H9 (cell line): ENCODE measurements around the gene ZFR2. TPM values are rescaled to one million over a fixed set of nuclear protein-coding genes. Genes with fewer than 3 reads are reported as not detected.

ENCODE experiments used
- DNase-seq: peaks from one replicate; pipeline ENCODE4 v3.0.0-alpha.2; 2017
- H2AFZ ChIP-seq: one replicate; pipeline ENCODE4 v1.6.1; 2013; ENCODE audit warnings: mild to moderate bottlenecking, low read length, control low read depth, moderate library complexity
- H2AK5ac ChIP-seq: 2 replicates; pipeline ENCODE4 v1.6.1; 2013; ENCODE audit warnings: low read length, control low read depth, mixed read lengths; ENCODE audit not compliant: insufficient read length
- H2BK120ac ChIP-seq: one replicate; pipeline ENCODE4 v1.6.1; 2013; ENCODE audit warnings: low read depth, mild to moderate bottlenecking, low read length, control low read depth, inconsistent platforms; ENCODE audit not compliant: poor library complexity, severe bottlenecking
- H2BK12ac ChIP-seq: 2 replicates; pipeline ENCODE4 v1.6.1; 2013; ENCODE audit warnings: low read length, control low read depth, mixed read lengths, low read depth; ENCODE audit not compliant: insufficient read length
- H2BK15ac ChIP-seq: 2 replicates; pipeline ENCODE4 v1.6.1; 2013; ENCODE audit warnings: low read depth, low read length, control low read depth
- H2BK20ac ChIP-seq: one replicate; pipeline ENCODE4 v1.6.1; 2013; ENCODE audit warnings: low read depth, mild to moderate bottlenecking, low read length, control low read depth, inconsistent platforms; ENCODE audit not compliant: poor library complexity, severe bottlenecking
- H2BK5ac ChIP-seq: 2 replicates; pipeline ENCODE4 v1.6.1; 2013; ENCODE audit warnings: low read length, control low read depth, mixed read lengths; ENCODE audit not compliant: insufficient read length
- H3K14ac ChIP-seq: 2 replicates; pipeline ENCODE4 v1.6.1; 2013; ENCODE audit warnings: low read length, control low read depth; ENCODE audit not compliant: insufficient read depth
- H3K18ac ChIP-seq: 2 replicates; pipeline ENCODE4 v1.6.1; 2013; ENCODE audit warnings: low read depth, mild to moderate bottlenecking, mixed read lengths, low read length, control low read depth; ENCODE audit not compliant: insufficient read length
- H3K23ac ChIP-seq: 2 replicates; pipeline ENCODE4 v1.6.1; 2013; ENCODE audit warnings: low read length, control low read depth, mixed read lengths, low read depth; ENCODE audit not compliant: insufficient read length
- H3K23me2 ChIP-seq: 2 replicates; pipeline ENCODE4 v1.6.1; 2013; ENCODE audit warnings: low read depth, mild to moderate bottlenecking, mixed read lengths, low read length, control low read depth; ENCODE audit not compliant: insufficient read length, poor library complexity, severe bottlenecking
- H3K27ac ChIP-seq: 2 replicates; pipeline ENCODE4 v1.5.1; 2013; ENCODE audit warnings: low read length, control low read depth, mixed read lengths, low read depth; ENCODE audit not compliant: insufficient read length
- H3K27me3 ChIP-seq: 2 replicates; pipeline ENCODE4 v1.6.1; 2013; ENCODE audit warnings: low read length, control low read depth, inconsistent platforms; ENCODE audit not compliant: insufficient read depth
- H3K4ac ChIP-seq: 2 replicates; pipeline ENCODE4 v1.6.1; 2013; ENCODE audit warnings: low read depth, mild to moderate bottlenecking, control low read depth, inconsistent platforms, low read length, moderate library complexity
- H3K4me1 ChIP-seq: 2 replicates; pipeline ENCODE4 v1.6.1; 2013; ENCODE audit warnings: low read length, control low read depth, inconsistent platforms; ENCODE audit not compliant: insufficient read depth
- H3K4me2 ChIP-seq: 2 replicates; pipeline ENCODE4 v1.6.1; 2013; ENCODE audit warnings: low read length, control low read depth, mixed read lengths; ENCODE audit not compliant: insufficient read length, insufficient read depth
- H3K56ac ChIP-seq: 2 replicates; pipeline ENCODE4 v1.6.1; 2013; ENCODE audit warnings: low read depth, mild to moderate bottlenecking, mixed read lengths, low read length, control low read depth; ENCODE audit not compliant: insufficient read length
- H3K79me1 ChIP-seq: 2 replicates; pipeline ENCODE4 v1.6.1; 2013; ENCODE audit warnings: low read depth, mild to moderate bottlenecking, moderate library complexity, low read length, control low read depth, inconsistent platforms; ENCODE audit not compliant: insufficient read depth, poor library complexity, severe bottlenecking
- H3K79me2 ChIP-seq: 2 replicates; pipeline ENCODE4 v1.6.1; 2013; ENCODE audit warnings: low read length, control low read depth, inconsistent platforms; ENCODE audit not compliant: insufficient read depth
- H3K9ac ChIP-seq: 2 replicates; pipeline ENCODE4 v1.6.1; 2013; ENCODE audit warnings: low read length, control low read depth, mixed read lengths; ENCODE audit not compliant: insufficient read length; ENCODE audit errors: extremely low read depth
- H3K9me3 ChIP-seq: one replicate; pipeline ENCODE4 v1.6.1; 2013; ENCODE audit warnings: low read depth, low read length, inconsistent platforms; ENCODE audit not compliant: control insufficient read depth
- H3T11ph ChIP-seq: one replicate; pipeline ENCODE4 v1.6.1; 2013; ENCODE audit warnings: mild to moderate bottlenecking, low read length, control low read depth, inconsistent platforms
- H4K20me1 ChIP-seq: one replicate; pipeline ENCODE4 v1.6.1; 2013; ENCODE audit not compliant: control insufficient read depth, insufficient read length, insufficient read depth
- H4K5ac ChIP-seq: 2 replicates; pipeline ENCODE4 v1.6.1; 2013; ENCODE audit warnings: low read depth, mild to moderate bottlenecking, mixed read lengths, low read length, control low read depth; ENCODE audit not compliant: insufficient read length
- H4K8ac ChIP-seq: replicated peaks from 2 replicates; pipeline ENCODE4 v1.6.1; 2013; ENCODE audit warnings: low read length, control low read depth, mixed read lengths, low read depth; ENCODE audit not compliant: insufficient read length
- H4K91ac ChIP-seq: 2 replicates; pipeline ENCODE4 v1.6.1; 2013; ENCODE audit warnings: low read depth, mild to moderate bottlenecking, moderate library complexity, mixed read lengths, low read length, control low read depth; ENCODE audit not compliant: insufficient read length
- H3K27ac Mint-ChIP-seq, 3 experiments: 2 replicates in 2 of 3; 3 replicates in 1 of 3; pipeline ENCODE4 v1.8.0; 2020 to 2021; ENCODE audit warnings: mixed read lengths in 3 of 3, mild to moderate bottlenecking in 1 of 3, moderate library complexity in 1 of 3
- H3K27me3 Mint-ChIP-seq: 2 replicates; pipeline ENCODE4 v1.8.0; 2021; ENCODE audit warnings: low read depth, mild to moderate bottlenecking, moderate library complexity, mixed read lengths
- H3K36me3 Mint-ChIP-seq, 3 experiments: 2 replicates in 2 of 3; 3 replicates in 1 of 3; pipeline ENCODE4 v1.8.0; 2020 to 2021; ENCODE audit warnings: low read depth in 3 of 3, mixed read lengths in 3 of 3; ENCODE audit not compliant: insufficient read depth in 1 of 3
- H3K4me1 Mint-ChIP-seq, 2 experiments: 2 replicates each; pipeline ENCODE4 v1.8.0; 2020; ENCODE audit warnings: mixed read lengths in 2 of 2
- H3K4me3 Mint-ChIP-seq, 2 experiments: 2 replicates in 1 of 2; 3 replicates in 1 of 2; pipeline ENCODE4 v1.8.0; 2020 to 2021; ENCODE audit warnings: mild to moderate bottlenecking in 2 of 2, mixed read lengths in 2 of 2, moderate library complexity in 1 of 2
- H3K9me3 Mint-ChIP-seq, 2 experiments: 2 replicates in 1 of 2; 3 replicates in 1 of 2; pipeline ENCODE4 v1.8.0; 2020; ENCODE audit warnings: mild to moderate bottlenecking in 2 of 2, mixed read lengths in 2 of 2, moderate library complexity in 1 of 2
- WGBS: extraction: QIAGEN DNeasy Blood & Tissue Kit; methylation state at CpG from one replicate; pipeline ENCODE4 v1.1.7; 2013; ENCODE audit warnings: missing lambda C conversion rate, low lambda C conversion rate, mixed read lengths; ENCODE audit not compliant: insufficient read length; ENCODE audit errors: extremely low coverage; 5-methylcytosine and 5-hydroxymethylcytosine counted together
- total RNA-seq: library from RNA; stranded (reverse); gene quantifications from 2 replicates; pipeline ENCODE4 v1.2.1, GENCODE V29; 2021
- TF ChIP-seq, protein P1 (sequence below): fragments of 200-600 bp; sonication (generic); conservative IDR thresholded peaks from 3 replicates; pipeline ENCODE4 v1.8.0; 2021; ENCODE audit warnings: antibody characterized with exemption, mild to moderate bottlenecking

Gene ZFR2
- total RNA-seq, 1 experiment from 2014 or later: 18.3 TPM

DNA sequence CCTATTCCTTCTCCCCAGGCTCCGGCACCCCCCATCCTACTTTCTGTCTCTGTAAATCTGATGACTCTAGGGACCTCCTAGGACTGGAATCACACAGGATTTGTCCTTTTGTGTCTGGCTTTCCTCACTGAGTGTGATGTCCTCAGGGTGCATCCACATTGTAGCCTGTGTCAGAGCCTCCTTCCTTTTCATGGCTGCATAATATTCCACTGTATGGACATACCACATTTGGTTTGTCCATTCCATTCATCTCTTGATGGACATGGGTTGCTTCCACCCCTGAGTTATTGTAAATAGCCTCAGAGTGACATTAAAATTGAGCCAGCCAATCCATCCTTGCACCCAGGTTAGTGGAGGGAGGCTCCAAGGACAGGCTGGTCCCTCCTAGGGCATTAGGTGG lies 41.3 kb upstream of the ZFR2 start:
- Mint-ChIP-seq H3K27ac (no peak overlapping the region), H3K27me3 (no peaks in the 10 kb centered on the region; the same call in 1 of the 2 replicates), H3K4me3 (no peak overlapping the region), H3K36me3 (peaks cover 33 to 48% (median 45%) of the 10 kb centered on the region in 3 experiments), H3K4me1 (no peaks in the 10 kb centered on the region), H3K9me3 (peaks cover 17% of the 10 kb centered on the region in 2 experiments)
- Histone ChIP-seq H3K23me2 (no peaks in the 10 kb centered on the region), H2AFZ (no peak overlapping the region), H4K91ac (no peak overlapping the region), H3K56ac (no peak overlapping the region), H3K4me2 (no peak overlapping the region), H3K18ac (no peak overlapping the region), H3K27ac (no peak overlapping the region), H3K23ac (no peak overlapping the region), H2BK12ac (no peak overlapping the region), H3T11ph (no peak overlapping the region), H3K9me3 (peaks cover 12% of the 10 kb centered on the region), H2BK5ac (no peak overlapping the region), H4K20me1 (no peaks in the 10 kb centered on the region), H3K79me2 (no peaks in the 10 kb centered on the region), H4K8ac (no peak overlapping the region), H2BK20ac (no peak overlapping the region), H2BK120ac (no peak overlapping the region), H3K9ac (no peak overlapping the region), H3K4ac (no peak overlapping the region), H3K4me1 (no peaks in the 10 kb centered on the region), H3K79me1 (no peaks in the 10 kb centered on the region), H4K5ac (no peak overlapping the region), H3K14ac (no peak overlapping the region), H3K27me3 (no peaks in the 10 kb centered on the region), H2BK15ac (no peak overlapping the region), H2AK5ac (no peak overlapping the region)
- TF ChIP-seq, protein P1, sequence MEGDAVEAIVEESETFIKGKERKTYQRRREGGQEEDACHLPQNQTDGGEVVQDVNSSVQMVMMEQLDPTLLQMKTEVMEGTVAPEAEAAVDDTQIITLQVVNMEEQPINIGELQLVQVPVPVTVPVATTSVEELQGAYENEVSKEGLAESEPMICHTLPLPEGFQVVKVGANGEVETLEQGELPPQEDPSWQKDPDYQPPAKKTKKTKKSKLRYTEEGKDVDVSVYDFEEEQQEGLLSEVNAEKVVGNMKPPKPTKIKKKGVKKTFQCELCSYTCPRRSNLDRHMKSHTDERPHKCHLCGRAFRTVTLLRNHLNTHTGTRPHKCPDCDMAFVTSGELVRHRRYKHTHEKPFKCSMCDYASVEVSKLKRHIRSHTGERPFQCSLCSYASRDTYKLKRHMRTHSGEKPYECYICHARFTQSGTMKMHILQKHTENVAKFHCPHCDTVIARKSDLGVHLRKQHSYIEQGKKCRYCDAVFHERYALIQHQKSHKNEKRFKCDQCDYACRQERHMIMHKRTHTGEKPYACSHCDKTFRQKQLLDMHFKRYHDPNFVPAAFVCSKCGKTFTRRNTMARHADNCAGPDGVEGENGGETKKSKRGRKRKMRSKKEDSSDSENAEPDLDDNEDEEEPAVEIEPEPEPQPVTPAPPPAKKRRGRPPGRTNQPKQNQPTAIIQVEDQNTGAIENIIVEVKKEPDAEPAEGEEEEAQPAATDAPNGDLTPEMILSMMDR: no peak
- no peak for DNase-seq
- no CpG with 5 or more reads among the region's 1 CpG for WGBS
